Dendritic cell treated with granulocyte-macrophage colony-stimulating factor and Interleukin-4, amounts not matched to agents 40 ng/mL and 50 ng/mL, for 4 days (primary cell): ENCODE measurements around the gene PNO1.

Source experiments
- H3K27ac Mint-ChIP-seq: one replicate; pipeline ENCODE4 v1.8.0; 2022; ENCODE audit warnings: mild to moderate bottlenecking, mixed read lengths
- H3K27me3 Mint-ChIP-seq: one replicate; pipeline ENCODE4 v1.8.0; 2022; ENCODE audit warnings: mild to moderate bottlenecking, mixed read lengths
- H3K36me3 Mint-ChIP-seq: one replicate; pipeline ENCODE4 v1.8.0; 2022; ENCODE audit warnings: low read depth, mixed read lengths
- H3K4me1 Mint-ChIP-seq: one replicate; pipeline ENCODE4 v1.8.0; 2022; ENCODE audit warnings: low read depth, mixed read lengths
- H3K4me3 Mint-ChIP-seq: one replicate; pipeline ENCODE4 v1.8.0; 2022; ENCODE audit warnings: mild to moderate bottlenecking, moderate library complexity, mixed read lengths
- H3K9me3 Mint-ChIP-seq: one replicate; pipeline ENCODE4 v1.8.0; 2022; ENCODE audit warnings: mixed read lengths
- intact Hi-C: fragments of 100-400 bp; cut with micrococcal nuclease; formaldehyde crosslinking; loops from one replicate; pipeline ENCODE4 v1.15.0; 2022

PNO1 gene

DNA sequence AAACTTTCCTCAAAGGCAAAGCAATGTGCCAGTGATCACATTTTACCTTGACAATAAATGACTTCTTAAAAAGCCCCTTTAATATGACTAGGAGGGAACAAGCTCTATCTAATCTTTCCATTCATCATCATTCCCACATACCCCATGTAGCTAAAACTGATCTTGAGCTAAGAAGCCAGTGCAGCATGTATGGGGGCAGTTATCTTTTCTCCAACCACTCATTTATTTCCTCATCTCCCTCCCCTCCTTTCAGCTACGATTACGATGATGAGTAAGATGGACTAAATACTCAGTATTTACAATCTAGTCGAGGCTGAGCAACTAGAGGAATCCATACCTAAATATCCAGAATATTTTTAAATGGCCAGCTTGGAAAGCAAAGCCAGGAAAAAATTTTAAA is 35.5 kb downstream of the PNO1 start:
- intact Hi-C loops = no loop called here

DNA sequence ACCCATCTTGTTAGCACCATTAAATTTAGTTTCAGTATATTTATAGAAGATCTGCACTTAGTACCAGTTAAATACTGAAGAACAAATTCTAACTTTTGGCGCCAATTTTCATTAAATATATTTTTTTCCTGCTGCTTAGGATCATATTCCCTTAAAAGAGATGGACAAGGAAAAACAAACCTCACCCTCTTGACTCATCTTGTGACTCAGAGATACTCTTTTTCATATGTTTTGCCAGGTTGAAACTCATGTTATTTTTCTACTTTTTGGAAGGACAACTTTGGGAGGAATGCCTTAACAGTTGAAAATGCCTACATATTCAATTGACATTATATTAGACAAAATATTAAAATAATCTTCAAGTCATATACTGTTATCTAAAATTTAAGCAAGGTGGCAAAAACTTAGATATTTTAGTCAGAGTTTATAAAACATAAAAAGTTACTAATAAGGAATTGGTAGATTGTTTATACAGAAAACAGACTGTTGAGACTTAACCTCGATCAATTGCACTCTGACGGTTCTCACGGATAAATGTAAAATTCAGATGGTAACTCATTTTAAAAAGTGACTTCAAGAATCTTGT is 36.2 kb downstream of the PNO1 start:
- Mint-ChIP-seq H3K36me3 (peaks cover 8% of the 10 kb centered on the region), H3K27me3 (no peaks in the 10 kb centered on the region), H3K27ac (no peak overlapping the region), H3K4me1 (peaks cover 30% of the 10 kb centered on the region), H3K4me3 (no peak overlapping the region), H3K9me3 (no peaks in the 10 kb centered on the region)
- intact Hi-C loops = no loop called here

More for the DNA sequence above, 35.5 kb downstream of the PNO1 start:
- peaks cover 8% of the 10 kb centered on the region for H3K36me3 Mint-ChIP-seq
- no peak overlapping the region for H3K4me3 Mint-ChIP-seq
- no peaks in the 10 kb centered on the region for H3K9me3 Mint-ChIP-seq
- H3K27me3 Mint-ChIP-seq = no peaks in the 10 kb centered on the region
- peaks cover 30% of the 10 kb centered on the region for H3K4me1 Mint-ChIP-seq
- H3K27ac Mint-ChIP-seq = peak overlapping the region; percentile 44

- H3K36me3 Mint-ChIP-seq = peaks cover 8% of the 10 kb centered on the region
- H3K9me3 Mint-ChIP-seq = no peaks in the 10 kb centered on the region
- no peaks in the 10 kb centered on the region for H3K27me3 Mint-ChIP-seq
- peaks cover 31% of the 10 kb centered on the region for H3K4me1 Mint-ChIP-seq
- H3K4me3 Mint-ChIP-seq = no peak overlapping the region
- H3K27ac Mint-ChIP-seq = peak overlapping the region; percentile 45
- intact Hi-C loops = loop anchor here (5.0 kb wide), 3 partner anchors 42 to 247 kb away; no protein-coding TSS in a partner anchor
These were observed 37.4 kb downstream of the PNO1 start for GRCh38 chr2:68195096-68195495.

DNA sequence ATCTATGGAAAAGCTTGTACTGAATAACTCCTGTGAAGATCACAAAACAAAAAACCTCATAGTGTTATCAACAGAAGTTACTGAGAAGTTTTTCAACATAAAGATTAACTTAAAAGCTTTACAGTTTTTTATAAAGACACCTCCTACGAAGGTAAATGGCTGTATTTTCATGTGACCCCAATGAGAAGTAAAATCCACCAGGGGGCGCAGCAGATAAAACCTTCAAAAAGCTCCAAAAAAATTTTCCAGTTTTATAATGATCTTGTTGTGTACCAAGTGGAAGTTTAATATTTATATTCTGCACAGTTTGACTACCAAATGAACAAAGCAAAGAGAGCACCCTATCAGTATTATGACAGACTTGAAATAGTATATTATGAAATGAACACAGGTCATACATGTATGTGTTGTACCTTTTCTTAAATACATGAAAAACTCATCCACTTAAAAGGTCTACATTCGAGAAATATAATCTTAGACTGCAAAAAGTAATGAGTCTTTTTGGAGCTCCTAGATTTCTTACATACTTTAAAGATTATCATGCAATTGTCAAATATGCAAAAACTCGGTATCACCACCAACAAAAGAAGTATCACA is 38.5 kb downstream of the PNO1 start:
- no peak overlapping the region for H3K4me3 Mint-ChIP-seq
- peaks cover 8% of the 10 kb centered on the region for H3K36me3 Mint-ChIP-seq
- no peaks in the 10 kb centered on the region for H3K27me3 Mint-ChIP-seq
- no peak overlapping the region for H3K27ac Mint-ChIP-seq
- H3K4me1 Mint-ChIP-seq = peaks cover 43% of the 10 kb centered on the region
- H3K9me3 Mint-ChIP-seq = no peaks in the 10 kb centered on the region
- intact Hi-C loops = loop anchor here (5.0 kb wide), 3 partner anchors 41 to 246 kb away; no protein-coding TSS in a partner anchor

GRCh38 chr2:68200157-68200787 is 42.6 kb downstream of the PNO1 start:
- no peaks in the 10 kb centered on the region for H3K27me3 Mint-ChIP-seq
- intact Hi-C loops = no loop called here
- H3K36me3 Mint-ChIP-seq = peaks cover 20% of the 10 kb centered on the region
- peaks cover 44% of the 10 kb centered on the region for H3K4me1 Mint-ChIP-seq
- H3K9me3 Mint-ChIP-seq = no peaks in the 10 kb centered on the region
- H3K27ac Mint-ChIP-seq = no peak overlapping the region
- H3K4me3 Mint-ChIP-seq = no peak overlapping the region

GRCh38 chr2:68203587-68203986 is 45.9 kb downstream of the PNO1 start:
- intact Hi-C loops = no loop called here
- peaks cover 23% of the 10 kb centered on the region for H3K36me3 Mint-ChIP-seq
- H3K4me3 Mint-ChIP-seq = no peak overlapping the region
- H3K4me1 Mint-ChIP-seq = peaks cover 61% of the 10 kb centered on the region
- no peaks in the 10 kb centered on the region for H3K27me3 Mint-ChIP-seq
- no peaks in the 10 kb centered on the region for H3K9me3 Mint-ChIP-seq
- H3K27ac Mint-ChIP-seq = no peak overlapping the region

DNA sequence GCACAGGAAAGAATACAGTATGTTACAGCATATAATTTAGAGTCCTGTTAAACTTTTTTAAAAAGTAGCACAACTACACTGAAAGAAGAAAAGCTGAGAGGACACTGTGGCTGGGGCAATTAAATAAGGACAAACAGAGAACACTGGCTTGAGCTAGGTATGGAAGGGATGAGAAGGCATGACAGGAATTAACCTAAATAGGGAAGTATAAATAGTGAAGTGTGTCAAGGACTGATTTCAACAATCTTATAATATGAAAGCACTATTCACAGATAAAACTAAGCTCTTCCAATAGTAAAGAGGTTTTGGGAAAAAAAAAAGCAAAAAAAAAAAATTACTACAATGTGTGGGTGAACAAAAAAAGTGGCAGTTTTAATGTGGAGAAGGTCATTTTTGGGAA is 49.1 kb downstream of the PNO1 start:
- Mint-ChIP-seq H3K27ac (no peak overlapping the region), H3K4me1 (peaks cover 56% of the 10 kb centered on the region), H3K4me3 (no peak overlapping the region), H3K9me3 (no peaks in the 10 kb centered on the region), H3K27me3 (no peaks in the 10 kb centered on the region), H3K36me3 (peaks cover 40% of the 10 kb centered on the region)
- intact Hi-C loops = no loop called here

DNA sequence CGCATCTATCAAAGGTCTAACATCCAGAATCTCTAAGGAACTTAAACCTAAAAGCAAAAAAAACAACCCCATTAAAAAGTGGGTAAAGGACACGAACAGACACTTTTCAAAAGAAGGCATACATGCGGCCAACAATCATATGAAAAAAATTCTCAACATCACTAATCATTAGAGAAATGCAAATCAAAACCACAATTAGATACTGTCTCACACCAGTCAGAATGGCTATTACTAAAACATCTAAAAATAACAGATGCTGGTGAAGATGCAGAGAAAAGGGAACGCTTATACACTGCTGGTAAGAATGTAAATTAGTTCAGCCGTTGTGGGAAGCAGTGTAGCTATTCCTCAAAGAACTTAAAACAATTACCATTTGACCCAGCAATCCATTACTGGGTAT is 56.7 kb downstream of the PNO1 start:
- no peak overlapping the region for H3K4me3 Mint-ChIP-seq
- no peaks in the 10 kb centered on the region for H3K27me3 Mint-ChIP-seq
- intact Hi-C loops = no loop called here
- H3K36me3 Mint-ChIP-seq = peaks cover 62% of the 10 kb centered on the region
- H3K27ac Mint-ChIP-seq = no peak overlapping the region
- H3K9me3 Mint-ChIP-seq = no peaks in the 10 kb centered on the region
- peaks cover 33% of the 10 kb centered on the region for H3K4me1 Mint-ChIP-seq

GRCh38 chr2:68216454-68217310 is 59.0 kb downstream of the PNO1 start:
- intact Hi-C loops = no loop called here
- Mint-ChIP-seq H3K9me3 (no peaks in the 10 kb centered on the region), H3K4me3 (no peak overlapping the region), H3K4me1 (peaks cover 41% of the 10 kb centered on the region), H3K36me3 (peaks cover 46% of the 10 kb centered on the region), H3K27me3 (no peaks in the 10 kb centered on the region), H3K27ac (no peak overlapping the region)

DNA sequence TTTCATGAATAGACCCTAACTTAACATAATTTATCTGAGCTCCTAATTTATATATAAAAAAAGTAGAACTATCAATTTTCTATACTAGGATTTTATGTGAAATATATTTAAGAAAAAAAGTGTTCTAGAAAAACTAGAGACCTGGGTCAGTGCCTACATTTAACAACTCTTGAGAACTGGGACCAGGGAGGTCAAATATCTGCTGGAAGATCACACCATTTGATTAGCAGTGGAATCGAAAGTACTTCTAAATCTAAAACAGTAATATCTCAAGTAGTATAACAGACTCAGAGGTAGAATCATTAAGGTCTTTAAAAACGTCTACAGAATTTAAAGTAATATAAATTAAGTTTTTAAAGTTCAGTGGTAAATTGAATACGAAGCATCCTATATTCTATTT is 60.0 kb downstream of the PNO1 start:
- Mint-ChIP-seq H3K4me3 (no peak overlapping the region), H3K36me3 (peaks cover 36% of the 10 kb centered on the region), H3K9me3 (no peaks in the 10 kb centered on the region), H3K27me3 (no peaks in the 10 kb centered on the region), H3K4me1 (peaks cover 43% of the 10 kb centered on the region), H3K27ac (no peak overlapping the region)
- intact Hi-C loops = no loop called here

- H3K27me3 Mint-ChIP-seq = no peaks in the 10 kb centered on the region
- H3K4me1 Mint-ChIP-seq = peaks cover 48% of the 10 kb centered on the region
- no peaks in the 10 kb centered on the region for H3K9me3 Mint-ChIP-seq
- peaks cover 29% of the 10 kb centered on the region for H3K36me3 Mint-ChIP-seq
- no peak overlapping the region for H3K27ac Mint-ChIP-seq
- no peak overlapping the region for H3K4me3 Mint-ChIP-seq
- intact Hi-C loops = no loop called here
These were observed 60.7 kb downstream of the PNO1 start for GRCh38 chr2:68218343-68218901.

- H3K9me3 Mint-ChIP-seq = no peaks in the 10 kb centered on the region
- no peaks in the 10 kb centered on the region for H3K27me3 Mint-ChIP-seq
- intact Hi-C loops = no loop called here
- peaks cover 12% of the 10 kb centered on the region for H3K36me3 Mint-ChIP-seq
- H3K4me1 Mint-ChIP-seq = peaks cover 69% of the 10 kb centered on the region
- no peak overlapping the region for H3K4me3 Mint-ChIP-seq
- peak overlapping the region; percentile 22 for H3K27ac Mint-ChIP-seq
These were observed 64.6 kb downstream of the PNO1 start for GRCh38 chr2:68222287-68222686.

DNA sequence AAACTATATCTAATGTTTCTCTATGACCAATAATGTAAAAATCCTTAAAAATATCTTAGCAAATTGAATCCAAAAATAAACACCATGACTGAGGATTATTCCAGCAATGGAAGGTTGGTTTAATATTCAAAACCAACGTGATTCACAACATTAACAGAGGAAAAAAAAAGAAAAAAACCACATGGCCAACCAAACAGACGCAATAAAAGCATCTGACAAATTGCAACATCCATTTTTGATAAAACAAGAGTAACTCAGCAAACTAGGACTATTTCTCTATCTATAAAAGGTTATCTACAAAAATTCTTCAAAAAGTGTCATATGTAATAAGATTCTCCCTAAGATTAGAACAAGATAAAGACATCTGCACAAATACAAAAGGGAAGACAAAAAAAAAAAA is 65.7 kb downstream of the PNO1 start:
- H3K36me3 Mint-ChIP-seq = peaks cover 14% of the 10 kb centered on the region
- no peaks in the 10 kb centered on the region for H3K9me3 Mint-ChIP-seq
- intact Hi-C loops = no loop called here
- no peak overlapping the region for H3K4me3 Mint-ChIP-seq
- H3K4me1 Mint-ChIP-seq = peaks cover 70% of the 10 kb centered on the region
- no peaks in the 10 kb centered on the region for H3K27me3 Mint-ChIP-seq
- no peak overlapping the region for H3K27ac Mint-ChIP-seq
